CD4-positive, alpha-beta T cell treated with Interleukin-15 for 1 hour (primary cell): Measurements from ENCODE around the gene TCF7L2.

Experiments used
- DNase-seq: peaks from one replicate; pipeline ENCODE4 v3.0.0-alpha.2; 2020

Gene TCF7L2

DNA sequence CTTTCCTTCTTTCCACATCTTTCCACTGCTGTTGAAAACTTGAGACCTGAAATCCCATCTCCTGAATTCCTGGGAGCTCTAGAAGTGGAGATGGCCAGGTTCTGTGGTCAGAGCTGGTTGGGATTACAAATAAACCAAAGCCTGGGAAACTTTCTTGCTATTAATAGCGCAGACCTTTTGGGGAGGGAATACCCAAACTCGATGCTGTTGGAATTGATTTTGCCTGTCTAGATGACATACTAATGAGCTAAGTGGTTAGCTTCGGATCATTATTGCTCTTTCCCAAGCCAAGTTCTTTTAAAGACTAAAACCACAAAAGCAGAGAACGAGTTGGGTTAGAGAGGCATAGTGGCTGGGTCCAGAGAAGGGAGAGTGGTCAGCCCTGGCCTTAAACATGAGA lies 76.6 kb downstream of the TCF7L2 start:
- DNase-seq = no peak

DNA sequence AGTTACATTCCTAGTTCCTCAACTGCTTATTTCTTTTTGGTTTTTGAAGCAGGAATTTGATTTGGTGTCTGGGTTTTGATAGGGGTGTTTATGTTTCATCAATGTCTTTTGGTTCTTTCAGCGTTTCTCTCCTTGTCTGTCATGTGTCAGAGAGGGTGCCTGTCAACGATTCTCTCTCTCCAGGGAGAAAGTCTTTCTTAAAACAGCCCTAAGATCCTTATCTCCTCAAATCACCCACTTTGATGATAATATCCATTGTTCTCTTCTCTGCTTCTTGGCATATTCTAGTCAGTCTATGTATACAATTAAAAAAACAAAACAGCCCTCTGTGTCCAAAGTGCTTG lies 77.2 kb downstream of the TCF7L2 start:
- no peak for DNase-seq

GRCh38 chr10:113027574-113028455 lies 77.8 kb downstream of the TCF7L2 start:
- DNase-seq = no peak

DNA sequence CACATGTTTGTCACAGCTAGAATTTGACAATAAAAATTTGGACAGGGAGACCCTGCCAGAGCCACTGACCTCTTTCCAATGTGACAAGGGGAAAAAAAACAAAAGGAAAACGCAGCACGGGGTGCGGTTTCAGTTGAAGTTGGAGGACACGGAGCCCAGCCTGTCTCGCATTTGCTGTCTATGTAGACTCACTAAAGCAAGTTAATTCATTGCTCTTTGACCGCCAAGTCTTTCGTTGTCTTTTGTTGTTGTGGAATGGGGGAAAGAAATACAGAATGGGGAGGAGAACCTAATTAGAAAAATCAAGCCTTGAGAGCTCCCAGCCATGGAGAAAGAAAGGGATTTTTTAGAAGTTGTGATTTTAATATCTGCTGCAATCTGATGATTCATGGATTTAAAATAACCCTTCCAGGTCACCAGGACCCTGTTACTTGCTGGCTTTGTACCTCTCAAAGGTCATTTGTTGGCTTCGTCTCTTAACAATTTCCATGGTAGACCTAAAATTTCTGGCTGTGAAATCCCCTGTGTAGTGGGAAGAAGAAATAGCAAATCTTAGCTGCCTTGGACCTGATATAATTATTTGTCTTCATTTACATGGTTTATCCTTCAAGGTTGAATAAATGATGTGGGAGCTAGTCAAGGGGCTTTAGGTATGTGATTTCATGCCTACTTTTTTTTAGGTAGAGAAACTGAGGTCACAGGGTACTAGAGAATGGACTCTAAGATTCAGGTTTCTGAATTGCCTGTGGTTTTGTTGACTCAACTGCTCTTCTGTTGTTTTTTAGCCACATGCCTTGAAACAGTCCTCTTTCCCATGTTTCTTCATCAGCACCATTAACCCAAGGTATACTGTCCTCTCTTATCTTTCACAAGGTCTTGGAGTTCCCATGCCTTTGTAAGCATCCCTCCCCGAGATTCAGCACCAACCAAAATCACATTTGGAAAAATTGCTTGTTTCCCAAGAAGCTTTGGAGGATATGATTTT lies 78.7 kb downstream of the TCF7L2 start:
- no peak for DNase-seq

- no peak for DNase-seq
These were observed 80.4 kb downstream of the TCF7L2 start for GRCh38 chr10:113030453-113030852.

- no peak for DNase-seq
These were observed 81.1 kb downstream of the TCF7L2 start for GRCh38 chr10:113031147-113031546.

GRCh38 chr10:113033991-113034390 lies 83.9 kb downstream of the TCF7L2 start:
- DNase-seq = no peak

DNA sequence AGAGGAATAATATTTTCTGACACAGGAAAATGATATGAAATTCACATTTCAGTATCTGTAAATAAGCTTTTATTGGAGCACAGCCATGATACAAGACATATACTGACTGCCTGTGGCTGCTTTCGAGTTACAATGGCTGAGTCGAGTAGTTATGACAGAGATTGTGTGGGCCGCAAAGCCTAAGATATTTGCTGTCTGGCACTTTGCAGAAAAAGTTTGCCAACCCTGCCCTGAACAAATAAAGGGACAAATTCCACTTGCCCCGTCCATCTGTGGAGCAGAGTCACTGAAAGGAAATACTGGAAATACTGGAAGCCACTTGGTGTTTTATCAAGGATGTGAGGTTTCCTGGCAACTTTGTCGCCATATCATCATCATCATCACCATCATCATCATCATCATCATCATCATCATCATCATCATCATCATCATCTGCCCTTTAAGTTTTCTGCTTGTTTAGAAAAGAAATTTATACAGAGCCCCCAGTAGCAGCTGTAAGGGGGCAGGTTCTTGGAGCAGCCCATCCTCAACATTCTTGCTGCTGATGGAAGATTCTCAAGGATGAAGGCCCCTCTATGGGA lies 85.8 kb downstream of the TCF7L2 start:
- DNase-seq = no peak

DNA sequence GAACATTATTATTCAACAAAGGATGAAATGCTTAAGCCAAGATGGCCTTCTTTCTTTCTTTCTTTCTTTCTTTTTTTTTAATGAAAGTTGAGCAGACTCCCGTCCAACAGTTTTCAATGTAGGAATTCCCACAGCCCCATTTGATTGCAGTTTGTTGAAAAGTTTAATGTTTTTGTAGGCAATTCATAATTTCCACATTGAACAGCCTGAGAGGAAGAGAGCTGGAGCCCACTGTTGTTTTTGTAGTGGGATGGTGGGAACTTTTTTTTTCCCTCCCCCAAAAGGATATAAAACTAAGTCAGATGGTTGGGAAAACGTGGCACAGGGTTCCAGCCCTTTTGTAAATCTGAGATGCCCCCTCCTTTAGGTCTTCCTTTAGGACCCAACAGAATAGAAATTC lies 86.6 kb downstream of the TCF7L2 start:
- DNase-seq = no peak

DNA sequence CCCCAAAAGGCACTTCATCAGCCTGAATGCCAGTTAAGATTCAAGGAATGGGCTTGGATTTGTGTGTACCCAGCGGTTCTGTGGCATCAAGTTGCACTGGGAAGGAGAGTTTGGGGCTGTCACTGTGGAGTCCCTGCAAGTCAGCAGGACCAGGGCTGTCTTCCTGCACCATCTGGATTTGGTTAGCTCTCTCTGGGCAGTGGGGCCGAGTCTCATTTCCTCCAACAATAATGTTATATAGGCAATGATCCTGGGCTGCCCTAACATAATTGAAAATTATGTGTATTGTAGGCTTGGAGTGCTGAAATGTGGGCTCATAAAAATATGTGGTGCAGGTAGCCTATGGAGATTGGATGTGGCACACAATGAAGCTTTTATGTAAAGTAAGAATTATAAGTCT lies 87.2 kb downstream of the TCF7L2 start:
- no peak for DNase-seq

DNA sequence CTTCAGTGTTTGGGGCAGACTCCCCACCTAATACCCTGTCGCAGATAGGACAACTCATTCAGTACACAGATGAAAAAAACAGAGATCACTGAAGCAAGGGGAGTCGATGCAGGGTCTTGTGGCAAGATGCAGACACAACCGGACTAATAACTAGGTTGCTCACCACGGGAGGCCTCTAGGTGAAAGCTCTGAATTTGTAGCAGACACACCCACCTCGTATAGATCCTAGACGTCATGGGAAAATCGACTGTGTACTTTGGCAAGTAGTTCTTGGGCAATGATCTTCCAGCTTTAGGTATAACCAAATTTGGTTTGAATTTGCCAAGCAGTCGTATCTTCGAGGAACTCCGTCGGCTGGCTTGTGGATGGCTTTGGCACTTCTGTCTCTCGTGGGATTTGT lies 88.1 kb downstream of the TCF7L2 start:
- DNase-seq = no peak

DNA sequence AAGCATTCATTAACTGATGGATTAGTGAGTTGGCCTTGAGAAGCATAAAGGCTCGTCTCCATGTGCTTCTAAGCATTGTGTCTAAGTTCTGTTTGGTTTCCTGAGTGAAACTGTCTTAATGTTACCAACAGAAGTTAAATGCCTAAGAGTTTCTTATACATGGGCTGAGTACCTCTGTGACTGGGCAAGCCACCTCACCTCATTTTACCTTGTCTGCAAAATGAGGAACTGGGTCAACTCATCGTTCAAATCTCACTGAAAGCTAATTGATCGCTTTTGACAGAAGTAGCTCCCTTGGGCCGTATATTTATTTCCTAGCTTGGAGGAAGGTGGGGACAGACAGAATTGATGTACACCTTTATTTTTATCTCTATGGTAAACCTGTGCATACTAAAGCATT lies 88.9 kb downstream of the TCF7L2 start:
- DNase-seq = no peak

DNA sequence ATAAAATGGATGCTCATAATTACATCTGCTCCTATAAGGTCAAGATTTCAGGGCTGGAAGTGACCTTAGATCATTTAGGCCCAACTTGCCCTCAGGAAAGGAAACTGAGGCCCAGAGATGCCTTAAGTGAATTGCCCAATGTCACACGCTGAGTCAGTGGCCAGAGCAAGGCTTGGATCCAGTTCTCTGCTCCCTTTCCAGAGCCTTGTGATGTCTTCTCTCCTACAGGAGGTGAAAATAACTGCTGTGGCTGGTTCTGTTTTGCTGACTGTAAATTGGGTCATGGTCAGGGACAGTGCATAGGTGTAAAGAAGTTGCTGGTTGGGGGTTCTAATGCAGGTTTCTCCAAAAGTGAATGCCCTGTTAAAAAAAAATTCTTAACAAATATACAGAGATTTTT lies 91.3 kb downstream of the TCF7L2 start:
- DNase-seq = no peak

- no peak for DNase-seq
These were observed 92.0 kb downstream of the TCF7L2 start for GRCh38 chr10:113041841-113042750.

DNA sequence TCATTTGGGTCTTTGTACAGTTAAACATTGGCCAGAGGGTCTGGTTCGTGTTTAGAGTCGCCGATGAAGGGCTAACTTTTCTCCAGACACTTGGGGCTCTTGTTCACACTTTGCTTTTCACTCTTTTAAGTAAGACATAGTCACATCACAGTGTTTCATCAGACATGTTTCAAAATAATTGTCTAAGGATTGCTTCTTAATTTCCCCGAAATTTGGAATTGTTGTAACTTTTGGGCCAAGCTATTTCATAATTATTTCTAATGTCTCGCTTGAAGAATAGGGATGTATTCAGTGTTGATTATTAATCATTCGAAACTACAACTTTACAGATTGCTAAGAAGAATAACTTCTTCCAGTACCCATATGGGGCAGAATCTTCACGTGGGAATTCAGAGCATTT lies 92.8 kb downstream of the TCF7L2 start:
- DNase-seq = no peak

DNA sequence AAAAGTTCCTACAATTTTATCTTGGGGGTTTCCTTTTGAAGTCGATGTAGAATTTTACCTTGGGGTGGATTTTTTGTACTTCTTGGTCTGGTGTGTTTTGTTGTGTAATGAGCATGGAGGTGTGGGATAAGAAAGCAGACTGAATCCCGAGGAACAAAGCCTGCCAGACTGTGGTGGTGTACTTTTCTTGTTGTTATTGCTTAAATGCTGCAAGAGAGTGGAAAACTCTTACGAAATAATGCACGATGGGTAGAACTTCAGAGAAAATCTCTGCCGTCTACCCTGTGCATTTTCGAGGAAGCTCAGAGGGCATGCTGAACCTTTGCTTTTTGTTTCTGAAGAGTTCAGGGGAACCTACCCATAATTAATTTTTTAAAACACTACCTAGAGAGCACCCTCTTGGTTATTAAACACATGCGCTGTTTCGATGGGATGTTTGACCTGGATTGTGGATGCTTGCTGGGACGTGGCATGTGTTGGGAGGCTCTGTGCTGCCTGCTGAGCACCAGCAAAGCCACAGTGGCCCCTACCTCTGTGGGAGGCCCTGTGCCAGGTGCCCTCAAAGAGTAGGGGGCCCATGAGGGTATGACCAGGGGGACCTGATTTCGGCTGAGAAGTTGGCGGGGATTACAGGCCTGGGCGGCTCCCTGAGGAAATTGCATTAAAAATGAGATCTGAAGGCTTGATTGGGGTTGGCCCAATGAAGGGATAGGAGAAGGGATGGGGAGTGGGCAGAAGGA lies 94.1 kb downstream of the TCF7L2 start:
- DNase-seq = no peak

- DNase-seq = no peak
These were observed 95.4 kb downstream of the TCF7L2 start for GRCh38 chr10:113045147-113046055.

DNA sequence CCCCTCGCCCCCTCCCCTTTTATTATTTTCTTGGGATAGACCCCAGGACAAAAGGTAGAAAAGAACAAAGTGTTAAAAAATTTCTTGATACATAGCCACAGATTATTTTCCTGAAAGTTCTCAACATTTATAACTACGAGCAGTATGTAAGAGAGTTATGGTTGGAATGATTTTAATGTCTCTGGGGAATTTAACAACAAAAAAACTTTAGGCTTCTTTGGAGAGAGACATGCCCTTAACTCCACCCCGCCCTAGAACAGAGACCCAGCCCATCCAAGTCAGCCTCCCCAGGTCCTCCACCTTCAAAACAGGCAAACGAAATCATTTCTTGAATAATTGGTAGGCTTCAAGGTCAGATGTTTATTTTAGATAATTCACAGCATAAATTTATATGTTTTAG lies 97.1 kb downstream of the TCF7L2 start:
- DNase-seq = no peak

DNA sequence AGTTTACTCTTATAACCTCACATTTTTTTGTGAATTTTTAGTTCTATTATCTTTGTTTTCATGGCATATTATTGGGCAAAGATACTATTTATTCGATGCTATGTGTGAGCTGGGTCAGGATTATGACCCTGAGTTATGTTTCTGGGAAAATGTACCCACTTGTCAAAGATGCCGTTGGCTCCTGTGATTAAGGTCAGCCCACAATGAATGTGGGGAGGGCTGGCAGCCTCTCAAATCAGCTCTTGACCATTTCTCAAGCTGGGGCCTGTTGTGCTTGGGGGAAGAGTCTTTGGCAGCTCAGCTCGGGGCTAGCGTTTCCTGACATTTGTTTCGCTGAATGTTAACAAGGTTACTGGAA lies 97.5 kb downstream of the TCF7L2 start:
- no peak for DNase-seq

GRCh38 chr10:113047963-113048781 lies 98.1 kb downstream of the TCF7L2 start:
- DNase-seq = no peak
